K562 (cell line): ENCODE results near the gene PPDPF. TPM values are rescaled to one million over a fixed set of nuclear protein-coding genes. Genes with fewer than 3 reads are reported as not detected.

Source experiments
- ATF6 ChIP-seq: sonication (generic); formaldehyde crosslinking; IDR thresholded peaks from 2 replicates; pipeline ENCODE4 v1.4.0; 2020; ENCODE audit warnings: mild to moderate bottlenecking, missing genetic modification reagents
- BDP1 ChIP-seq: IDR thresholded peaks from 3 replicates; pipeline ENCODE4 v1.6.1; 2011; ENCODE audit not compliant: insufficient read length, insufficient read depth
- BRF1 ChIP-seq: IDR thresholded peaks from 3 replicates; pipeline ENCODE4 v1.6.1; 2011; ENCODE audit warnings: borderline replicate concordance, mild to moderate bottlenecking; ENCODE audit not compliant: insufficient read length; ENCODE audit errors: extremely low read depth
- ESRRA ChIP-seq: fragments of 450-650 bp; IDR thresholded peaks from 2 replicates; pipeline ENCODE4 v1.6.1; 2014; ENCODE audit warnings: low read depth, mild to moderate bottlenecking, moderate library complexity, borderline replicate concordance
- ETV5 ChIP-seq: sonication (generic); formaldehyde crosslinking; IDR thresholded peaks from 2 replicates; pipeline ENCODE4 v1.4.0; 2020; ENCODE audit warnings: low read depth, mild to moderate bottlenecking, missing genetic modification reagents
- GTF2B ChIP-seq: IDR thresholded peaks from 2 replicates; pipeline ENCODE4 v1.6.1; 2011; ENCODE audit not compliant: insufficient read length; ENCODE audit errors: extremely low read depth
- HIVEP1 ChIP-seq: fragments of 250-450 bp; sonication (Bioruptor Pico); IDR thresholded peaks from 2 replicates; pipeline ENCODE4 v1.4.0; 2020; ENCODE audit warnings: mild to moderate bottlenecking
- MCM2 ChIP-seq: fragments of 450-650 bp; IDR thresholded peaks from 2 replicates; pipeline ENCODE4 v1.6.1; 2017; ENCODE audit warnings: low read depth, mild to moderate bottlenecking
- MCM3 ChIP-seq: fragments of 450-650 bp; IDR thresholded peaks from 2 replicates; pipeline ENCODE4 v1.6.1; 2016
- MECOM ChIP-seq: fragments of 250-450 bp; sonication (Bioruptor Pico); IDR thresholded peaks from 2 replicates; pipeline ENCODE4 v1.8.0; 2022; ENCODE audit warnings: inconsistent platforms
- NCOA2 ChIP-seq, 2 experiments: fragments of 450-650 bp; IDR thresholded peaks; 2 replicates each; pipeline ENCODE4 v1.6.1; 2018; ENCODE audit warnings: mild to moderate bottlenecking in 2 of 2, moderate library complexity in 1 of 2; ENCODE audit not compliant: partially characterized antibody in 2 of 2
- NFIX ChIP-seq: fragments of 250-450 bp; sonication (Bioruptor Pico); IDR thresholded peaks from 2 replicates; pipeline ENCODE4 v1.4.0; 2020; ENCODE audit warnings: low read depth, mild to moderate bottlenecking, moderate library complexity
- NONO ChIP-seq, 2 experiments: fragments of 200-400 bp in 1 of 2; fragments of 450-650 bp in 1 of 2; formaldehyde crosslinking in 1 of 2; IDR thresholded peaks; 2 replicates each; pipeline ENCODE4 v1.6.1; 2017; ENCODE audit warnings: low read depth in 2 of 2, mild to moderate bottlenecking in 2 of 2, moderate library complexity in 2 of 2, low read length in 1 of 2
- NRF1 ChIP-seq, 2 experiments: fragments of 450-650 bp; IDR thresholded peaks in 1 of 2; conservative IDR thresholded peaks in 1 of 2; 2 replicates each; pipeline ENCODE4 v1.6.1; 2014; ENCODE audit warnings: mild to moderate bottlenecking in 2 of 2
- PTTG1 ChIP-seq: fragments of 450-650 bp; IDR thresholded peaks from 2 replicates; pipeline ENCODE4 v1.6.1; 2016; ENCODE audit warnings: low read depth, mild to moderate bottlenecking, missing genetic modification characterization, missing compliant biosample characterization
- SIX5 ChIP-seq, 2 experiments: IDR thresholded peaks; 2 replicates each; pipeline ENCODE4 v1.6.1; 2011; ENCODE audit warnings: low read length in 2 of 2, borderline replicate concordance in 1 of 2, low read depth in 1 of 2, mild to moderate bottlenecking in 1 of 2, moderate library complexity in 1 of 2; ENCODE audit not compliant: insufficient read depth in 1 of 2
- SMARCA4 ChIP-seq: fragments of 450-650 bp; IDR thresholded peaks from 2 replicates; pipeline ENCODE4 v1.6.1; 2016
- SREBF2 ChIP-seq: sonication (generic); formaldehyde crosslinking; IDR thresholded peaks from 2 replicates; pipeline ENCODE4 v1.4.0; 2020; ENCODE audit warnings: mild to moderate bottlenecking, missing genetic modification reagents
- SUPT5H ChIP-seq: fragments of 450-650 bp; IDR thresholded peaks from 2 replicates; pipeline ENCODE4 v1.6.1; 2016
- TCFL5 ChIP-seq: fragments of 250-450 bp; sonication (Bioruptor Pico); conservative IDR thresholded peaks from 2 replicates; pipeline ENCODE4 v1.6.1; 2021; ENCODE audit warnings: mild to moderate bottlenecking, moderate library complexity, matching md5 sums
- VEZF1 ChIP-seq: fragments of 200-800 bp; sonication (Bioruptor generic); IDR thresholded peaks from 2 replicates; pipeline ENCODE4 v1.6.1; 2017; ENCODE audit warnings: missing genetic modification characterization, missing compliant biosample characterization
- ZC3H8 ChIP-seq: fragments of 450-650 bp; IDR thresholded peaks from 2 replicates; pipeline ENCODE4 v1.6.1; 2017
- ZNF143 ChIP-seq: sonication (generic); formaldehyde crosslinking; IDR thresholded peaks from 2 replicates; pipeline ENCODE4 v1.9.0; 2022; ENCODE audit warnings: mild to moderate bottlenecking, missing genetic modification reagents
- ZNF583 ChIP-seq: fragments of 250-450 bp; sonication (Bioruptor Pico); IDR thresholded peaks from 2 replicates; pipeline ENCODE4 v1.4.0; 2020
- polyA plus RNA-seq, 8 experiments: library from polyadenylated mRNA; depleted of rRNA in 4 of 8; stranded (reverse) in 5 of 8; unstranded in 3 of 8; fragments of >200 nt; fragmentation: Nextera tagmentation in 2 of 8; fragmentation: Illumina TruSeq in 1 of 8; extraction: Ambion mirVana in 2 of 8; extraction: Trizol in 1 of 8; gene quantifications; 2 replicates each; pipeline versions ENCODE4 v1.2.1 to v1.2.3, GENCODE V29; 2011 to 2014; ENCODE audit warnings: inconsistent platforms in 1 of 8, missing spikeins in 1 of 8
- total RNA-seq, 7 experiments: library from RNA; depleted of rRNA in 6 of 7; stranded (reverse); fragments of >200 nt in 6 of 7; fragmentation: Illumina TruSeq in 2 of 7; extraction: Trizol in 2 of 7; gene quantifications; 2 replicates each; pipeline versions ENCODE4 v1.2.1 to v1.2.3, GENCODE V29; 2011 to 2021; ENCODE audit warnings: low replicate concordance in 1 of 7
- TF ChIP-seq, protein P1 (sequence below), 2 experiments: fragments of 450-650 bp in 1 of 2; sonication (generic) in 1 of 2; formaldehyde crosslinking in 1 of 2; IDR thresholded peaks in 1 of 2; conservative IDR thresholded peaks in 1 of 2; 2 replicates each; pipeline versions ENCODE4 v1.6.1 to v1.8.1; 2016 to 2023; ENCODE audit warnings: mild to moderate bottlenecking in 2 of 2, moderate library complexity in 2 of 2, inconsistent platforms in 1 of 2, missing genetic modification reagents in 1 of 2

The PPDPF gene
- total and polyA plus RNA-seq, 9 of the 15 experiments (the other 6 are each of a cell fraction or from before 2014, with no cell fraction given) = 0.77 to 233 (median 10.5) TPM

GRCh38 chr20:63534831-63535651, 14.5 kb downstream of the PPDPF start (continued):
- TF ChIP-seq NRF1 (conservative IDR thresholded peaks at IDR 0.05 in 1 of 2, IDR thresholded peaks at IDR 0.05 in 1 of 2) (peak; percentile 62), SUPT5H (no peak), SREBF2 (CRISPR knock-in tag) (no peak), BRF1 (no peak), SIX5 (IDR thresholded peaks at IDR 0.05; ENCODE audit: borderline replicate concordance in 1 of 2, insufficient read depth in 1 of 2, low read depth in 1 of 2, low read length in 2 of 2) (no peak), VEZF1 (CRISPR knock-in tag) (no peak), BDP1 (no peak), MCM2 (no peak), TCFL5 (CRISPR knock-in tag) (no peak), ZC3H8 (no peak), GTF2B (no peak), SMARCA4 (no peak), ETV5 (CRISPR knock-in tag) (no peak), HIVEP1 (CRISPR knock-in tag) (no peak), NCOA2 (IDR thresholded peaks at IDR 0.05; ENCODE audit: partially characterized antibody in 2 of 2) (no peak), ESRRA (no peak), MCM3 (no peak), ZNF583 (no peak), ZNF143 (CRISPR knock-in tag) (no peak), NFIX (CRISPR knock-in tag) (no peak), ATF6 (CRISPR knock-in tag) (no peak), MECOM (no peak), NONO (IDR thresholded peaks at IDR 0.05; ENCODE audit: low read depth in 2 of 2, low read length in 1 of 2) (no peak), PTTG1 (tag) (no peak)
- TF ChIP-seq, protein P1, sequence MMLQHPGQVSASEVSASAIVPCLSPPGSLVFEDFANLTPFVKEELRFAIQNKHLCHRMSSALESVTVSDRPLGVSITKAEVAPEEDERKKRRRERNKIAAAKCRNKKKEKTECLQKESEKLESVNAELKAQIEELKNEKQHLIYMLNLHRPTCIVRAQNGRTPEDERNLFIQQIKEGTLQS (IDR thresholded peaks at IDR 0.05) = no peak
- TF ChIP-seq, protein P1 (CRISPR knock-in tag; conservative IDR thresholded peaks at IDR 0.05) = no peak
